Left lung (tissue), 10 donors: Measurements from ENCODE around the gene LPCAT1. TPM values are rescaled to one million over a fixed set of nuclear protein-coding genes. Genes with fewer than 3 reads are reported as not detected.
A peak's percentile ranks its signal among the peaks of the same experiment; 100 is the strongest.

Experiments
- ATAC-seq: fragments of 200-7000 bp; cut with Tn5 transposase; one replicate; pipeline ENCODE4 v1.9.1; 2020; ENCODE audit warnings: moderate library complexity
- DNase-seq, 4 donors: peaks; one replicate each; pipeline ENCODE4 v3.0.0-alpha.2; 2013 to 2020
- H3K27ac ChIP-seq, 2 donors: fragments of 200-600 bp; sonication (generic) in 1 of 2; one replicate each; pipeline versions ENCODE4 v1.5.0 to v1.8.0; 2020 to 2021
- H3K27me3 ChIP-seq, 2 donors: fragments of 200-600 bp; sonication (generic) in 1 of 2; one replicate each; pipeline versions ENCODE4 v1.5.0 to v1.8.0; 2020 to 2021
- H3K36me3 ChIP-seq, 2 donors: fragments of 200-600 bp; sonication (generic) in 1 of 2; one replicate each; pipeline versions ENCODE4 v1.5.0 to v1.8.0; 2020 to 2021
- H3K4me1 ChIP-seq, 2 donors: fragments of 200-600 bp; one replicate each; pipeline ENCODE4 v1.8.0; 2021
- H3K4me3 ChIP-seq, 2 donors: fragments of 200-600 bp; sonication (generic) in 1 of 2; one replicate each; pipeline versions ENCODE4 v1.5.0 to v1.8.0; 2020 to 2021; ENCODE audit warnings: mild to moderate bottlenecking in 1 of 2
- H3K9me3 ChIP-seq, 2 donors: fragments of 200-600 bp; sonication (generic) in 1 of 2; one replicate each; pipeline versions ENCODE4 v1.5.0 to v1.8.0; 2020 to 2021
- intact Hi-C, 2 donors: fragments of 100-400 bp; cut with DNase I; formaldehyde crosslinking; loops; one replicate each; pipeline versions ENCODE4 v1.11.2 to v1.14.2; 2022
- polyA plus RNA-seq, 6 donors: library from polyadenylated mRNA; unstranded; fragments of 120-200 nt; gene quantifications; one replicate each; pipeline ENCODE4 v1.2.1, GENCODE V29; 2013; ENCODE audit not compliant: insufficient read length in 6 of 6
- total RNA-seq, 2 donors: library from RNA; stranded (reverse); fragmentation: NEBNext Ultra II Directional; extraction: Animal tissue kit (Norgen Biotek cat#: 25700); gene quantifications; one replicate each; pipeline ENCODE4 v1.2.1, GENCODE V29; 2021
- TF ChIP-seq, protein P1 (sequence below), 2 donors: fragments of 200-600 bp; sonication (generic) in 1 of 2; IDR thresholded peaks; one replicate each; pipeline versions ENCODE4 v1.5.0 to v1.8.0; 2021; ENCODE audit warnings: antibody characterized with exemption in 2 of 2
- donor health status: DM: no; HTN: yes; CAD: no.
- donor health status: DM: no; HTN: no; CAD: no.

The LPCAT1 gene
- total and polyA plus RNA-seq, 8 donors, result 106 to 751 (median 148) TPM

DNA sequence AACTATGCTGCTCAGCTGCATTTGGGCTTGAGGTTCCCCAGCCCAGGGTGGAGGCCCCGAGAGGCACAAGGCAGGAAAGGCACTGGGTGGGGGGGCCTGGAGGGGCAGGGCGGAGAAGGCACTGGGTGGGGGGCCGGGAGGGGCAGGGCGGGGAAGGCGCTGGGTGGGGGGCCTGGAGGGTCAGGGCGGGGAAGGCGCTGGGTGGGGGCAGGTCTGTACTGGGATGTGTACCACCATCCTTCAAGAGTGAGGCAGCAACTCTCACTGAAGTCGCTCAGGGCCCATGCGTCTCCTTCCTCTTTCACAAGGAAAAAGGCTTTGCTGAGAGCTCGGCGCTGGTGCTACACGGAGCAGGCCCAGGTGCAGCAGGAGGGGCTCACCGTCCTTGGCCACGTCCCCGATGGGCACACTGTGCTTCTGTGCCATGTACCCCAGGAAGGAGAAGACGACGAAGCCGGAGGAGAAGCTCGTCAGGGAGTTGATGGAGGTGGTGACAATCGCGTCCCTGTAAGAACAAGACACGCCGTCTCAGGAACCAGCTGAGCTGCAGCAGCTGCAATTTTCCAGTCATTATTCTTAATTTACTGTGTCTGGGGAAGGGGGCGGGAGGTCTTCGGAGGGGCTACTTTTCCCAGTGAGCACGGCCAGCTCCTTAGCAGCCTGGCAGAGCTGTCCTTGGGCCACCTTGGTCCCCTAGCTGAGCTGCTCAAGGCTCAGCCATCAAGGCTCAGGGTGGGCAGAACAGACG lies 109.3 kb downstream of the LPCAT1 start:
- TF ChIP-seq, protein P1, sequence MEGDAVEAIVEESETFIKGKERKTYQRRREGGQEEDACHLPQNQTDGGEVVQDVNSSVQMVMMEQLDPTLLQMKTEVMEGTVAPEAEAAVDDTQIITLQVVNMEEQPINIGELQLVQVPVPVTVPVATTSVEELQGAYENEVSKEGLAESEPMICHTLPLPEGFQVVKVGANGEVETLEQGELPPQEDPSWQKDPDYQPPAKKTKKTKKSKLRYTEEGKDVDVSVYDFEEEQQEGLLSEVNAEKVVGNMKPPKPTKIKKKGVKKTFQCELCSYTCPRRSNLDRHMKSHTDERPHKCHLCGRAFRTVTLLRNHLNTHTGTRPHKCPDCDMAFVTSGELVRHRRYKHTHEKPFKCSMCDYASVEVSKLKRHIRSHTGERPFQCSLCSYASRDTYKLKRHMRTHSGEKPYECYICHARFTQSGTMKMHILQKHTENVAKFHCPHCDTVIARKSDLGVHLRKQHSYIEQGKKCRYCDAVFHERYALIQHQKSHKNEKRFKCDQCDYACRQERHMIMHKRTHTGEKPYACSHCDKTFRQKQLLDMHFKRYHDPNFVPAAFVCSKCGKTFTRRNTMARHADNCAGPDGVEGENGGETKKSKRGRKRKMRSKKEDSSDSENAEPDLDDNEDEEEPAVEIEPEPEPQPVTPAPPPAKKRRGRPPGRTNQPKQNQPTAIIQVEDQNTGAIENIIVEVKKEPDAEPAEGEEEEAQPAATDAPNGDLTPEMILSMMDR (IDR thresholded peaks at IDR 0.05), result no peak
- Histone ChIP-seq H3K4me1 (no peaks in the 10 kb centered on the region), H3K36me3 (no peaks in the 10 kb centered on the region), H3K4me3 (no peak overlapping the region), H3K9me3 (no peaks in the 10 kb centered on the region), H3K27me3 (peaks cover 0 to 36% of the 10 kb centered on the region in 2 donors), H3K27ac (no peak overlapping the region)
- ATAC-seq (no peak), DNase-seq (peak in 1 of 4 donors; percentile 65)
- intact Hi-C loops, result no loop called here

DNA sequence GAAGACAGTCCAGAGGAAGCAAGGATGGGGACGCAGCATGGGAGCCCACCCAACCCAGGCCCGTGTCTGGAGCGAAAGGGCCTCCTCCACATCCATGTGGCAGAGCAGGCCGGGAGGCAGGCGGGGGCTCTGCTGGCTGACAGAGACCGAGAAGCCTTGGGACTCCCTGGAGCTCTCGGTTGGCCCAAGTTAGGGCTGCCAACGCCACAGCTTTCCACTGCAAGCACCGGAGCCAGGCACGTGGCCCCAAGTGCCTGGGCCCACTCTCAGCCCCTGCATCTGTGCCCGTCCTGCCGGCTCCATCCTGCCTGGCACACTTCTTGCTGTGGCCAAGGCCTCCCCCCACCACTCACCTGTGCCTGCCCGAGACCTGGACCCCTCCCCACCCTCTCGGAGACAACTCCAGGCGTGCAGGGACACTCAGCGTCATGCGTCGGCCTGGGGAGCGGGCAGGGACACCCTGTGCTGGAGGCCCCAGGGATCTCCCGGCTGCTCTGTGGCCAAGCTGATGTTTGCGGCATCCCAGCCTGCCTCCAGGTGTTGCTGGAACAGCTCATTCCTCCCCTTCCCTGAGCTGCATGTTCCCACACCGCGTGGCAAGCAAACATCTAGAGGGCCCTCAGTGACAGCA lies 110.0 kb downstream of the LPCAT1 start:
- Histone ChIP-seq H3K36me3 (no peaks in the 10 kb centered on the region), H3K4me1 (no peaks in the 10 kb centered on the region), H3K9me3 (no peaks in the 10 kb centered on the region), H3K27me3 (peaks cover 0 to 43% of the 10 kb centered on the region in 2 donors), H3K4me3 (no peak overlapping the region), H3K27ac (no peak overlapping the region)
- ATAC-seq (no peak), DNase-seq (peak in 1 of 4 donors; percentile 61)
- intact Hi-C loops, result no loop called here
- TF ChIP-seq, protein P1 (IDR thresholded peaks at IDR 0.05), result no peak

DNA sequence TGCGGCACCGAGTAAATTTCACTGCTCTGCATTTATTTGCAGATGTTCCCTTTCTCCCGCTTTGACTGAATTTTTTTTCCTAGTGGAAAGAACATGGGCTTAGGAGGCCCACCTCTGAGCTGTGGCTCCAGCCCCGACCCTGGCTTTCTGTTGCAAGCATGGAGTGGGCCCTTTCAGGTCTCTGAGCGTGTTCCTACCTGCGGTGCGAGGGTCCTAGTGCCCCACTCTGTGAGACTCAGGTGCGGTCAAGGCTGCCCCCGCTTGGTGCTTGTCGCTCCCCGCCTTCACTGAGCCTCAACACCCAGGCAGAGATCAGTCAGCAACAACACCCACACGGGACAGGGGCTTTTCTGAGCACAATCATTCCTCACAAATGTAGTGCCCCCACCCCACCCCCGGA lies 110.5 kb downstream of the LPCAT1 start:
- no peak overlapping the region for H3K4me3 ChIP-seq
- no peaks in the 10 kb centered on the region for H3K4me1 ChIP-seq
- H3K9me3 ChIP-seq, result no peaks in the 10 kb centered on the region
- H3K36me3 ChIP-seq, result no peaks in the 10 kb centered on the region
- intact Hi-C loops, result no loop called here
- peaks cover 0 to 48% of the 10 kb centered on the region in 2 donors for H3K27me3 ChIP-seq
- H3K27ac ChIP-seq, result no peak overlapping the region
- no peak for ATAC-seq
- TF ChIP-seq, protein P1 (IDR thresholded peaks at IDR 0.05), result no peak
- peak in 1 of 4 donors; percentile 28 for DNase-seq

DNA sequence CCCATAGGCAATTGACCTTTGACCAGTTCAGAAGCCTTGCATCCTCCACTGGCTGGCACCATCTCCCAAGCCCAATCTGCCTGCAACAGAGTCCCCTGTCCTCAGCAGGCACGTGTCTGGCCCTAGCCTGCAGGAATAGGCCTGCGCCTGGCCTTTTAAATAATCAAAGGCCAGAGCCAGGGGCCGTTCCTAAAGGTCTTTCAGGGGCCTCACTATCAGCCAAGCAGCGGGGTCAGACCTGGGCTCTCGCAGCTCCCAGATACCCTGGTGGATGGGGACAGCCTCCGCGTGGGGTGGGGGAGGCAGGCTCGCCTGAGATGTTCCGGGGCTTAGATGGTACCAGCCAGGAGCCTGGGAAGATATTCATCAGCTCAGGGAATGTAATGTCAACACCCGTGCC lies 111.1 kb downstream of the LPCAT1 start:
- no peaks in the 10 kb centered on the region for H3K4me1 ChIP-seq
- peak in 1 of 4 donors; percentile 24 for DNase-seq
- H3K27ac ChIP-seq, result no peak overlapping the region
- H3K4me3 ChIP-seq, result no peak overlapping the region
- TF ChIP-seq, protein P1 (IDR thresholded peaks at IDR 0.05), result no peak
- no peaks in the 10 kb centered on the region for H3K9me3 ChIP-seq
- intact Hi-C loops, result no loop called here
- ATAC-seq, result no peak
- no peaks in the 10 kb centered on the region for H3K36me3 ChIP-seq
- H3K27me3 ChIP-seq, result peaks cover 0 to 53% of the 10 kb centered on the region in 2 donors

DNA sequence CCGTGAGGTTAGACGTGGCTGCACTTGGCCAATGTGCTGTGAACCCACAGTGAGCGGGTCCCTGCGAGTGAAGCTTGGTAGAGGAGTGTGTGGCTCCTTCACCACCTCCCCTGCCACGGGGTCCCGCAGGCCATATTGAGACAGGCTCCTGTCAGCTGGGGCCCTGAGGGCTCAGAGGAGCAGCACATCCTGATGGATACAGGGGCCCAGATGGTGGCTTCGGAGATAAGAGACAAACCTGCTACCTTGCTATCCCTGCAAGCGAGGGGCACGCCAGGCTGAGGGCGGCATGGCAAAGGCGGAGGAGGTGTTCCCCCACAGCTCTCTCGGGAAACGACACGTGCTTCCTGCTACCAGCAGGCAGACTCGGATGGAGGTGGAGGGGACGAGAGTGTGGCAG lies 111.6 kb downstream of the LPCAT1 start:
- Histone ChIP-seq H3K36me3 (no peaks in the 10 kb centered on the region), H3K27ac (no peak overlapping the region), H3K4me1 (no peaks in the 10 kb centered on the region), H3K9me3 (no peaks in the 10 kb centered on the region), H3K27me3 (peaks cover 0 to 58% of the 10 kb centered on the region in 2 donors), H3K4me3 (no peak overlapping the region)
- intact Hi-C loops, result no loop called here
- TF ChIP-seq, protein P1 (IDR thresholded peaks at IDR 0.05), result no peak
- ATAC-seq (no peak), DNase-seq (peak in 1 of 4 donors; percentile 66)
